ENCODE results near the gene TBC1D5.

The TBC1D5 gene

DNA sequence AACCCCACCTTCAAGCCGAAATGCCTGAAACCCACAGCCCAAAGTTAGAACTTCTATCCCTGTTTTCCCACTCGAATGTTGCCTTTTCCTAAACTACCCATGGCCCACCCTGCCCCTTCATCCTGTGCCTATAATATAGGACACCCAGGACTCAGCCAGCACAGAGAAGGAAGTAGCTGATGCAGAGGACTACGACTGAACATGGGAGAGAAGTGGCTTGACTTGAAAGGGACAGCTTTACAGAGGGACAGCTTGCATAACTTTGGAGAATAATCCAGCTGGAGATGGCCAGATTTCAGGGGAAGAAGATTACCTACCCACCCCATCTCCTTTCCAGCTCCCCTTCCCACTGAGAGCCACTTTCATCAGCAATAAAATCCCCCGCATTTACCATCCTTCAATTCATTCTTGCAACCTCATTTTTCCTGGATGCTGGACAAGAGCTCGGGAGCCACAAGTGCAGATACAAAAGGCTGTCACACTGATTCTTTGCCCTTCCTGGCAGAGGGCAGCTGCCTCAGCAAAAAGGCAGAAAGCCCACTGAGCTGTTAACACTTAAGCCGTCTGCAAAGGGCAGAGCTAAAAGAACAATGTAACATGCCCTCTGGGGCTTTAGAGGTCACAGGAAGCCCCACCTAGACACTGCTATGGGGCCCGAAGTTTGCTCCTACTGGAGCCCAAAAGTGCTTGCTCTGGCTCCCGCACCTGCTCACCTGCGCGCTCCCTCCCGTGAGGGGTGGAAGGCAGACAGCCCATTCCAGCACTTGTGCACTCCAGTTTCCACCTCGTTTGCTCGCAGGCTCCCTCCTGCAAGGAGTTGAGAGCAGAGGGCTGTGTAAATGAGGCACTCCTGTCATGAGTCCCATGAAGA lies 224.0 kb downstream of the TBC1D5 start:
- TF ChIP-seq, protein P1, sequence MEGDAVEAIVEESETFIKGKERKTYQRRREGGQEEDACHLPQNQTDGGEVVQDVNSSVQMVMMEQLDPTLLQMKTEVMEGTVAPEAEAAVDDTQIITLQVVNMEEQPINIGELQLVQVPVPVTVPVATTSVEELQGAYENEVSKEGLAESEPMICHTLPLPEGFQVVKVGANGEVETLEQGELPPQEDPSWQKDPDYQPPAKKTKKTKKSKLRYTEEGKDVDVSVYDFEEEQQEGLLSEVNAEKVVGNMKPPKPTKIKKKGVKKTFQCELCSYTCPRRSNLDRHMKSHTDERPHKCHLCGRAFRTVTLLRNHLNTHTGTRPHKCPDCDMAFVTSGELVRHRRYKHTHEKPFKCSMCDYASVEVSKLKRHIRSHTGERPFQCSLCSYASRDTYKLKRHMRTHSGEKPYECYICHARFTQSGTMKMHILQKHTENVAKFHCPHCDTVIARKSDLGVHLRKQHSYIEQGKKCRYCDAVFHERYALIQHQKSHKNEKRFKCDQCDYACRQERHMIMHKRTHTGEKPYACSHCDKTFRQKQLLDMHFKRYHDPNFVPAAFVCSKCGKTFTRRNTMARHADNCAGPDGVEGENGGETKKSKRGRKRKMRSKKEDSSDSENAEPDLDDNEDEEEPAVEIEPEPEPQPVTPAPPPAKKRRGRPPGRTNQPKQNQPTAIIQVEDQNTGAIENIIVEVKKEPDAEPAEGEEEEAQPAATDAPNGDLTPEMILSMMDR (conservative IDR thresholded peaks at IDR 0.05) = no peak
- no peak overlapping the region for H3K27ac ChIP-seq

DNA sequence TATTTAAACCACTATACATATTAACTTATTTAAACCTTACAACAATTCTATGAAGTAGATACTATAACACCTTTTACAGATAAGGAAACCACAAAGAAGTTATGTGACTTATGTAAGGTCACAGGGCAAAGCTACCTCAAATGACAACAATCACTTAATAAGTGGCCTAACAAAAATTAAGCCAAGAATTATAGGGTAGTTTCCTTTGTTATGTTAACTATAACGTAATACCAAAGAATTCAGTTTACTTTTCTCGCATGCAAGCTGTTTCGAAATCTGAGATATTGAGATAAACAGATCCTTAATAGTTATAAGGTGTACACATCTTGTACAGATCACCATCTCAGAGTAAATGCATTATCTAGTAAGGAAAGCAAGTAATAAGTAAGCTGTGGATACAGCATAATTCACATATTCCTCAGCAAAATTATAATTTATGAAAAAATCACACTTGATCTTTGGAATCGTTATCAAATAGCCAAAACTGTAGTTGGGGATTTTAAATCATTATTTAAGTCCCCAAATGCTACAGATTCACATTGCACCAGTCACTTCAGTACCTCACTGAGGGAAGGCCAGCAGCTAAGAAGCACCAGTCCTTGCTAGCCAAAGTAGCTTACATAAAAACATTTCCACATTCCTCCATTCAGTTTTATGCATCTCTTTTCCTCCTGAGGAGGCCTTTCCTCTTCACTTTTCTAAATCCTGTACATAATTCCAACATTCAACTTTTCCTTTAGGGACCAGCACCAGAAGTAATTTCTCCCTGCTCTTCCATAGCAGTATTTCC lies 226.8 kb downstream of the TBC1D5 start:
- peak overlapping the region; percentile 41 for H3K27ac ChIP-seq
- TF ChIP-seq, protein P1 (conservative IDR thresholded peaks at IDR 0.05) = no peak

DNA sequence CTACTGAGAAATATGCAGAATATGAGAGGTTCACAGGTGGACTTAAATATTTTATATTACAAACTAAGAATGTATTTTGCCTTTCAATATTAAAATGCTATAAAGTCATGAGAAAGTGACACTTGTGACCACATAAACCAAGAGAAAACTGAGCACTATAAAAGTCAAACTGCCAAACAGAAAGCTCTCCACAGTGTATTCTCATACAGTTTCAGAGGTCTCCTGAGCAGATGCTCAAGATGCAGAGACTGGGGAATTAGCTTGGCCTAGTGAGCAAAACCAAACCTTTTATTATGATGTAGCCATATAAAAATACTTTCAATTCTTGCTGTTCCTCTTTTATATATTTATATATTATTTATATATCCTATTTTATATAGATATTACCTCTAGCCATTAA lies 227.8 kb downstream of the TBC1D5 start:
- no peak overlapping the region for H3K27ac ChIP-seq
- TF ChIP-seq, protein P1 (conservative IDR thresholded peaks at IDR 0.05) = no peak

DNA sequence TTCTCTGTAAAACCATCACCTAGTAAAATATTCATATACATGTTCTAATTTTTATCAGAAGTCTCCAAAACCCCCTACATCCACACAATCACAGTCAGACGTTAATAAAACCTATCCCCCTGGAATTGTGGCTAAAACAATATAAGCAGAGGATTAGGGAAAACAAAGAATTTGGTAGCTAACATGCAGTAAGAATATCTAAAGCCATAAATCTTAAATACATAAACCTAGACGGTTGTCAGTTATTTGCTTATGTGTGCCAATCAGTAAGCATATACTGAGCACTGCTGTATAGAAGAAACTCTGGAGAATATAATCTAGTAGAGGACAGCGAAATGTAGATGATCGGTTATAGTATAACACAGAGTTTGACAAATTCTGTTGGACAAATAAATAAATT lies 232.2 kb downstream of the TBC1D5 start:
- TF ChIP-seq, protein P1 (conservative IDR thresholded peaks at IDR 0.05) = no peak
- no peak overlapping the region for H3K27ac ChIP-seq

DNA sequence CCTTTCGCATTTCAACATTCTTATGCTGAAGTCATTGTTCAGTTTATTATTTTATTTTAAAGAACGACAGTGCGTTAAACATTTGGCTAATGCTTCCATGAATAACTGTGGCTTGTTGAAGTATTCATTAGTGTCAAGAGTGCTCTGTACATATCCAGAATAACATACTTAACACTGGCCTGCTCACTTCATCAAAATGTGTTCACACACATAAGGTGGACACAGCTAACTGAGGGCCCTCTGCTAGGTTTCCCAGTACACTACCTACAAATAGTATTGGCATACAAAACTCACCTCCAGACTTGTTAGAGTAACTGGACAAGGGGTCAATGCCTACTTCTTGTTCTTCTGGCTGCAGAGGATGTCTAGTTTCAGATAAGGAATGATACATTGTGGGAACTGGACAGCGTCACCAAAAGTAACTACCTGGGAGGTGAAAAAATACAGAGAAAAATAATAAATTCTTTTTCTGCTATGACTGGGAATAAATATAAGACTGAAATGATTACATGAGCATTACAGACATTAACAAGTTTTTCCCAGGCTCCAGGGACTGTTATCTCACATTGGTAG lies 234.2 kb downstream of the TBC1D5 start:
- TF ChIP-seq, protein P1 (conservative IDR thresholded peaks at IDR 0.05) = no peak
- H3K27ac ChIP-seq = no peak overlapping the region

DNA sequence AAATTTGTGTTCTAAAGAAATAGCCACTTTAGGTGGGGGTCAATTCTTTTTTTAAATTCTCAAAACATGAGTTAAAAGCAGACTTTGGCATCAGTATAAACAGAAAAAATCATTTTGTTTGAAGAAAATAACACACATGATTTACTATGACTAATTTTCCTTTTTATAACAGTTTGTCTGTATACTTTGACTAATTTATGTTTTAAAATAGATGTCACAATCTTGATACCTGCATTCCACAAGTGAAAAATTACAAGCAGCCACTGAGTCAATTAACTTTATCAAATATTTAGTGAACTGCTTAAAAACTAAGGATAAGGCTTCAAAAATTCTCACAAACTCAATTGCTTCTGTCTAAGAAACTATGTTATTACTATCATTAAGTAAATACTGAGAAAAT lies 235.0 kb downstream of the TBC1D5 start:
- no peak overlapping the region for H3K27ac ChIP-seq
- TF ChIP-seq, protein P1 (conservative IDR thresholded peaks at IDR 0.05) = no peak

DNA sequence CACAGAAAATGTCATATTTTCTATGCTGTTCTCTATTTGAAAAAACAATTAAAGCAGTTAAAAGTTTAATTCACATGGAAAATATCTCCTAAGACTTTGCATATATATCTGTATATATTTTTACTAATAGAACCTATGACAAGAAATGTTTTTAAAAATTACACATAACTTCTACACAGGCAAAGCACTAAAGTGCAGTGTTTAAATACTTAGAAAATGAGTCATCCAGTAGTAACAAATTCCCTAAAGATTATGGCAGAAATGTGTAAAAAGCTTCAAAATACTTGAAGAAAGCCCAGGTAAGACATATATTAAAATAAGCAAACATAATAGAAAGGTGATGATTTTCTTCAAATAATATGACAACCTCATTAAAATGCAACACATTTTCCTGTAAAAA lies 236.6 kb downstream of the TBC1D5 start:
- TF ChIP-seq, protein P1 (conservative IDR thresholded peaks at IDR 0.05) = no peak

More for the DNA sequence above, 236.6 kb downstream of the TBC1D5 start:
- H3K27ac ChIP-seq = no peak overlapping the region
